ENCODE measurements around the gene CALCOCO1. TPM values are rescaled to one million over a fixed set of nuclear protein-coding genes. Genes with fewer than 3 reads are reported as not detected.

CALCOCO1 gene
- total RNA-seq, 2 experiments from 2014 or later = 54.6 to 56.8 TPM

DNA sequence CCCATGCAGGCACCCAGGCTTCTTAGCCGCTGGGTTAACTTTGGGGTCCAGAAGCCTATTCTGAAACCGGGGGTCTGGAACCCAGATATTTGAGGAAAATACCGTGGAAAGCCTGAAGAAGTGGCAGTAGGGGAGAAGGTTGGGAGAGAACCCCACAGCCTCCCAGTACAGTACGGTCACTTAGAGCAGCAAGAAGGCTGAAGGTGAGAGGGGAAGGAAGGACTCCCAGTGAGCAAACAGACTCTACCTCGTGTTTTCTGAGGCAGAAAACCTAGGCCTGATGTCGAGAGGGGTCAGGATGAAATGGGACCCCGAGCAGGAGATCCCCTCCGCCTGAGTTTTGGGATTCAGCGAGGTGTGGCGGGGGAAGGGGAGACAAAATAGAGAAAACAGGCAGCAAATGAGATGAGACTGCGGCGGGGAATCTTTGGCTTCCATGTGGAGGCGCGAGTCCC is 10.7 kb upstream of the CALCOCO1 start:
- Mint-ChIP-seq H3K27me3 (peaks cover 50% of the 10 kb centered on the region), H3K4me1 (peaks cover 16% of the 10 kb centered on the region), H3K27ac (no peak overlapping the region), H3K4me3 (no peak overlapping the region), H3K9me3 (no peaks in the 10 kb centered on the region), H3K36me3 (ENCODE audit: low read depth) (no peaks in the 10 kb centered on the region)
- POLR2A ChIA-PET = no interaction called here
- CTCF ChIA-PET = interaction anchor here (0.6 to 2.6 kb wide), 4 partner anchors 10 to 113 kb away, joined by 3 to 9 read pairs (median 6); no protein-coding TSS in a partner anchor
- DNase-seq = no peak

DNA sequence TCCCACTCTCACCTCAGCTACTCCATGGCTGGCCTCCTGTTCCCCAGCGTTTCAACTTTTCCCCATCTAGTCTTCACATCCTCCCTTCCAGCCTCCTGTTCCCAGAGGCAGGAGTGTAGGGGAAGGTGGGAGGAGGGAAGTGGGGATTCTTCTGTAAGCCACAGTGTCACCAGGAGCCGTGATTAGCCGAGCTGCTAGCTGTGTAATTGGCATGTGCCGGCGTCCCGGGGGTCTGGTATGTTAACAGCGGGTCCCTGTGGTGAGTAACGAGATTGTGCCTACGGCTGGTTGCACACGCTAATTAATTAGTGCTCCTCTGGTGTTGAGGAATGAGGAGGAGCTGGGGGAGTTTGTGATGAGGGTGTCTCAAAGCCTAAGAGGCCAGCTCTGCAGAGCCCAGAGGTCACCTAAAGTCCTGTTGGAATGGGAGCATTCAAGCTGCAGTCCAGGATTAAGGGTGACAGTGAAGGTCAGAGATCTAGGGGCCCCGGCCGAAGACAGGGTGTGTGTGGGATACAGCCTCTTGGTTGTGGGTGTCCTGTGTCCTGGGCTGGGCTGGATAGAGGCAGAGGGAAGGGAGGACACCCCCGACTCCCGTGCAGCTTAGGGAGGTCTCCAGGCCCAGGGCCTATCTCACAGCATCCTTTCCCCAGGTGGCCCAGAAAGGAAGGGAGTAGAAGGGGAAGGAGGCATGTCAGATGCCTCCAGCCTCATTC is 10.0 kb upstream of the CALCOCO1 start:
- Mint-ChIP-seq H3K4me3 (no peak overlapping the region), H3K9me3 (no peaks in the 10 kb centered on the region), H3K4me1 (peaks cover 16% of the 10 kb centered on the region), H3K27me3 (peaks cover 49% of the 10 kb centered on the region), H3K27ac (no peak overlapping the region), H3K36me3 (ENCODE audit: low read depth) (no peaks in the 10 kb centered on the region)
- ChIA-PET CTCF (interaction anchor here (1.1 to 12.7 kb wide), 5 partner anchors 6 to 264 kb away, joined by 3 to 155 read pairs (median 7); no protein-coding TSS in a partner anchor), POLR2A (interaction anchor here (0.6 kb wide), 1 partner anchor 454 kb away, joined by 4 read pairs; no protein-coding TSS in a partner anchor)
- no peak for DNase-seq

DNA sequence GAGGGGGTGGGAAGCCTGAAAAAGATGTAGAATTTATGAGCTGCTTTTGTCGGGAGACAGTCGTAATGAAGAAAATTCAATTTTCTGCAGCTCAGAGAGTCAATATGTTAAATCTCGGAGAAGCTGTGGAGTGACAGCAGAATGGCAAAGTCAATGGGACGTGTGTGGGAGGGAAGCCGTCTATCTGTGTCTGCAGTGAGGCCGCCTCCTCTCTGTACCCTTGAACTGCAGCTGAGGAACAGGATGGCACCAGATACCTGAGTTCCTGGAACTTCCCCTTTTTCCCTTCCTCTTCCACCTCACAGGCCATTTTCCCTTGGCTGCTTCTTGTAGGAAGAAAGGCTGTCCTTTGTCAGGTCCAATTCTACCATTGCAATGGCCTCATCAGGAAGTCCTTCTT is 9.3 kb upstream of the CALCOCO1 start:
- DNase-seq = no peak
- no peaks in the 10 kb centered on the region for H3K9me3 Mint-ChIP-seq
- H3K36me3 Mint-ChIP-seq (ENCODE audit: low read depth) = no peaks in the 10 kb centered on the region
- POLR2A ChIA-PET = interaction anchor here (0.6 kb wide), 1 partner anchor 455 kb away, joined by 4 read pairs; no protein-coding TSS in a partner anchor
- no peak overlapping the region for H3K27ac Mint-ChIP-seq
- peaks cover 47% of the 10 kb centered on the region for H3K27me3 Mint-ChIP-seq
- peaks cover 16% of the 10 kb centered on the region for H3K4me1 Mint-ChIP-seq
- no peak overlapping the region for H3K4me3 Mint-ChIP-seq
- CTCF ChIA-PET = interaction anchor here (1.1 to 12.7 kb wide), 5 partner anchors 7 to 265 kb away, joined by 3 to 155 read pairs (median 7); no protein-coding TSS in a partner anchor

DNA sequence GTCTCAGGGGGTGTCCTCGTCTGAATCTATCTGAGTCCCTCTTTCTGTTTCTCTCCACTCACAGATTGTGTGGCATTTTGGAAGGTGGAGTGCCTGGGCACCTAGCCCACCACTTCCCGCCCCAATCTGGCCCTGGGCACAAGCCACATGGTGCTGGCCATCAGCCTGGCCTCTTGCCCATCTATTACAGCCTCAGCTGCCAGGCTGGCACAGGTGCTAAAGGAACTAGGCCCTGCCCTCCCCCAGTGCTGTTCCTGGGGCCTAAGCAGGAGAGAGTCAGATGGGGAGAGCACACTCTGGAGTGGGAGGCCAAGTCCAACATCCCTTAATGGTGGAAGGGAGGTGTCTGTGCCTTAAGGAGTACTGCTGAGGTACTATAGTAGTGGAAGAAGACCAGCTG is 8.3 kb upstream of the CALCOCO1 start:
- H3K27ac Mint-ChIP-seq = no peak overlapping the region
- H3K9me3 Mint-ChIP-seq = no peaks in the 10 kb centered on the region
- H3K27me3 Mint-ChIP-seq = peaks cover 47% of the 10 kb centered on the region
- ChIA-PET CTCF (interaction anchor here (12.7 kb wide), 1 partner anchor 8 kb away, joined by 155 read pairs; no protein-coding TSS in a partner anchor), POLR2A (no interaction called here)
- peaks cover 16% of the 10 kb centered on the region for H3K4me1 Mint-ChIP-seq
- no peak overlapping the region for H3K4me3 Mint-ChIP-seq
- DNase-seq = no peak
- no peaks in the 10 kb centered on the region for H3K36me3 Mint-ChIP-seq (ENCODE audit: low read depth)

DNA sequence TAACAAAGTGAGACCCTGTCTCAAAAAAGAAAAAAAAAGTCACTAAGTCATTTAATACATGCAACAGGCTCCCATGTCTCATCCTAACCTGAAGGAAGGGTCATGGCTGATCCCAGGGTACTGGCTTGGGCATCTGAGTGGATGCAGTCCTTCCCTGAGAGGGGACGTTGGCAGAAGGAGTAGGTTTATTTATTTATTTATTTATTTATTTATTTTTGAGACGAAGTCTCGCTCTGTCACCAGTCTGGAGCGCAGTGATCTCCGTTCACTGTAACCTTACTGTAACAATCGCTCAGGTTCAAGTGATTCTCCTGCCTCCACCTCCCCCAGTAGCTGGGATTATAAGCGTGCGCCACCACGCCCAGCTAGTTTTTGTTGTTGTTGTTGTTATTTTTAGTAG is 7.2 kb upstream of the CALCOCO1 start:
- Mint-ChIP-seq H3K27me3 (peaks cover 43% of the 10 kb centered on the region), H3K4me3 (no peak overlapping the region), H3K9me3 (no peaks in the 10 kb centered on the region), H3K36me3 (ENCODE audit: low read depth) (no peaks in the 10 kb centered on the region), H3K4me1 (peaks cover 14% of the 10 kb centered on the region), H3K27ac (no peak overlapping the region)
- ChIA-PET CTCF (interaction anchor here (1.0 to 12.7 kb wide), 2 partner anchors 9 to 20 kb away, joined by 3 to 155 read pairs; no protein-coding TSS in a partner anchor), POLR2A (no interaction called here)
- DNase-seq = no peak

DNA sequence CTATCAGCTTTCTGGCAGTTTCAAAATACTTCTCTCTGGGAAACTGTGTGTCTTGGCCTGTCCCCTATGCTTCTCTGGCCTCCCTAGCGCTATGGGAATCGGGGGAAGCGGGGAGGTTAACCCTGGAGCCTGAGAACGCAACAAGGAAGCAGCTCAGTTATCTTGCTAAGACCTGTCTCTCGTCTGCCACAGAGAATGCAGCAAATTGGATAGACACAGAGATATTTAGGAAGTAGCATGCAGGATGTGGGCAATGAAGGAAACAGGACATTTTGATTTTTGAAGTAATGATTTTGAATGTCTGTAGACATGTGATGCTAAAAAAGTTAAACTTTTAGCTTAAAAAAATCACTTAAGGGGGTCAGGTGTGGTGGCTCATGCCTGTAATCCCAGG is 6.6 kb upstream of the CALCOCO1 start:
- no peak overlapping the region for H3K27ac Mint-ChIP-seq
- CTCF ChIA-PET = interaction anchor here (0.6 to 12.7 kb wide), 2 partner anchors 10 to 58 kb away, joined by 3 to 155 read pairs; partner anchors contain the start of gene ATP5MC2
- H3K4me1 Mint-ChIP-seq = peaks cover 8% of the 10 kb centered on the region
- H3K27me3 Mint-ChIP-seq = peaks cover 37% of the 10 kb centered on the region
- POLR2A ChIA-PET = no interaction called here
- H3K36me3 Mint-ChIP-seq (ENCODE audit: low read depth) = no peaks in the 10 kb centered on the region
- DNase-seq = no peak
- H3K9me3 Mint-ChIP-seq = no peaks in the 10 kb centered on the region
- no peak overlapping the region for H3K4me3 Mint-ChIP-seq

DNA sequence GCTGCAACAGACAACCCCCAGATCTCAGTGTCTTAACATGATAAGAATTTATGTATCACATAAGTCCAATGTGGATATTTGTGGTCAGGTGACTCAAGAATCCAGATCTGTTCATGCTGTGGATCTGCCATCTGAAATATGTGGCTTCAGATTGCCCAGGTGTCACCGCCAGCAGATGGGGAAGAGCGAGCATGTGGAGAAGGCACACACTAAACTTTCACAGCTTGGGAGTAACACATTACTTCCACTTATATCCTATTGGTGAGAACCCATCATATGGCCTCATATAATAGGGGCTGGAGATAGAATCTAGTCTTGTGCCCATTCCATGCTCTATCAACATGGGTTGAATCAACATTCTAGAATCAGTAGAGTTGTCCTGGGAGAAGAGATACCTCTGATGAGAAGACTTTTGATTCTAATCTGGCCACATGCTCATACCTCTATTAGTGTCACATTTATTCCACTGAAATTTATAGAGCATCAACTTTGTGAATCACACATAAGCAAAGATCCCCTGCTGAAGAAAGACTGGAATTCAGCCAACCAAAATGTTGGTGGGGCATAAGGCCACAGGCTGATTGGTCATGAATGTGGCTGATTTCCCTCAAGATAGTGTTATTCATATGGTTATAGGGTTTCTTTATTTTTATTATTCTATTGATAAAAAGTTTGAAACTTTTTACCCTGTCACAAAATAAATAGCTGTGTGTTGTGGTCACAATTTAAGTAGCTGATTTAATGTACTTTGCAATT is 6.0 kb upstream of the CALCOCO1 start:
- H3K27me3 Mint-ChIP-seq = peaks cover 33% of the 10 kb centered on the region
- DNase-seq = no peak
- no peaks in the 10 kb centered on the region for H3K9me3 Mint-ChIP-seq
- no peak overlapping the region for H3K27ac Mint-ChIP-seq
- peaks cover 13% of the 10 kb centered on the region for H3K4me1 Mint-ChIP-seq
- H3K36me3 Mint-ChIP-seq (ENCODE audit: low read depth) = no peaks in the 10 kb centered on the region
- no peak overlapping the region for H3K4me3 Mint-ChIP-seq
- ChIA-PET POLR2A (no interaction called here), CTCF (interaction anchor here (0.6 to 12.7 kb wide), 3 partner anchors 10 to 57 kb away, joined by 3 to 155 read pairs (median 5); partner anchors contain the start of gene ATP5MC2)

DNA sequence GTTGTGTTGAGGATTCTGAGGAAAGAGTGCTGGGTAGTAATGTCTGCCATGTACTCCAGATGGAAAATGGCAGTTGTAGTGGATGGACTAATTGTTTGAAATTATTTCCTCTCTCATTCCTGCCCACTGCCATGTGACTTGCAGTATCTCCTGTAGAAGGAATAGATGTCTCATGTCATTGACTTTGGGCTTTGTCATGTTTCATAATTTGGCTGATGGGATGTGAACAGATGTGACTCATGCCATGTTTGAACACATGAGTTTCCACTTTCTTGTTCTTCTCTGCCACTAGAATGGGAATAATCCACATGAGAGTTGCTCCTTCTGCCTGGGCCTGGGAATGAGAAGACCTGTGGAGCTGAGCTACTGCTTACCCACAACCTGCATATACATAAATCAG is 2.4 kb upstream of the CALCOCO1 start:
- H3K27me3 Mint-ChIP-seq = peaks cover 9% of the 10 kb centered on the region
- ChIA-PET CTCF (interaction anchor here (2.6 to 12.7 kb wide), 2 partner anchors 14 to 27 kb away, joined by 7 to 155 read pairs; no protein-coding TSS in a partner anchor), POLR2A (no interaction called here)
- DNase-seq = no peak
- H3K27ac Mint-ChIP-seq = no peak overlapping the region
- no peak overlapping the region for H3K4me3 Mint-ChIP-seq
- no peaks in the 10 kb centered on the region for H3K36me3 Mint-ChIP-seq (ENCODE audit: low read depth)
- peaks cover 32% of the 10 kb centered on the region for H3K4me1 Mint-ChIP-seq
- H3K9me3 Mint-ChIP-seq = no peaks in the 10 kb centered on the region

DNA sequence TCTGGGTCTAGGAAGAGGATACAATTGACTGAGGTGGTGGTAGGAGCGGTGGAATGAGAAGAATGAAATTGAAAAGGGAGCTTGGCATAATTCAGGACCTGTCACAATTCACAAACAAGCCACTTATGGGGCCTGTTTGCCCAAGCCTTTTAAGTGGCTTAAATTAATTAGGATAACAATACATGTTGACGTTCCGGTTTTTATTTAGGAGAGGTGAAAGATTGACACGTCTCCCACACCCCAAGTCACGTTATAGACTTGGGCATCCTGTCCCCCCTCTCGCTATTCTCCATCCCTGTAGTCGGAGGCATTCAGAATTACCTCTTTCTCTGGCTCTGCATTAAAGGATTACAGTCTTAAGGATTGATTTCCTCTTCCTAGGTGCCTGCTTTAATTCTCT is 954 bp upstream of the CALCOCO1 start:
- Mint-ChIP-seq H3K4me1 (peaks cover 29% of the 10 kb centered on the region), H3K4me3 (peak overlapping the region; percentile 91), H3K27me3 (peaks cover 5% of the 10 kb centered on the region), H3K27ac (peak overlapping the region; percentile 95), H3K9me3 (no peaks in the 10 kb centered on the region), H3K36me3 (ENCODE audit: low read depth) (peaks cover 6% of the 10 kb centered on the region)
- CTCF ChIA-PET = interaction anchor here (1.2 to 12.7 kb wide), 5 partner anchors 9 to 53 kb away, joined by 6 to 155 read pairs (median 7); partner anchors contain the start of gene ATP5MC2
- no peak for DNase-seq
- POLR2A ChIA-PET = no interaction called here

DNA sequence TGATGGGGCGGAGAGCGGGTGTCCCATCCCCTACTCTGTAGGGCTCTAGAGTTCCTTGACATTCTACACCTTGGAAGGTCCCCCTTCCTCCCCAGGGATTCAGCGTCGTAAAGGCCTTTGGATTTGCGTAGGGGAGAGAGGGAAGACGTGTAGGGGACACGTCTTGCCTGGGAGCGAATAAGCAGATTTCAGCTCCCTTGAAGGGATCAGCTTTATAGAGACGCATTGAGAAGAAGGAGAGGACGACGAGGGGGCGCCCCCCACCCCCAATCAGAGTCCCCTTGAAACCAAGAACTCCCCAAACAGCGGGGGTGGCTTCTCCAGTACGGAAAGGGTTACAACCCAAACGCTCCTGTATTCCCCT is 324 bp downstream of the CALCOCO1 start:
- Mint-ChIP-seq H3K27me3 (no peaks in the 10 kb centered on the region), H3K27ac (peak overlapping the region; percentile 95), H3K4me3 (peak overlapping the region; percentile 91), H3K4me1 (peaks cover 31% of the 10 kb centered on the region), H3K36me3 (ENCODE audit: low read depth) (peaks cover 6% of the 10 kb centered on the region), H3K9me3 (no peaks in the 10 kb centered on the region)
- DNase-seq = no peak
- CTCF ChIA-PET = interaction anchor here (0.6 to 12.7 kb wide), 5 partner anchors 13 to 513 kb away, joined by 3 to 155 read pairs (median 3); partner anchors contain the start of gene ATP5MC2
- POLR2A ChIA-PET = no interaction called here

DNA sequence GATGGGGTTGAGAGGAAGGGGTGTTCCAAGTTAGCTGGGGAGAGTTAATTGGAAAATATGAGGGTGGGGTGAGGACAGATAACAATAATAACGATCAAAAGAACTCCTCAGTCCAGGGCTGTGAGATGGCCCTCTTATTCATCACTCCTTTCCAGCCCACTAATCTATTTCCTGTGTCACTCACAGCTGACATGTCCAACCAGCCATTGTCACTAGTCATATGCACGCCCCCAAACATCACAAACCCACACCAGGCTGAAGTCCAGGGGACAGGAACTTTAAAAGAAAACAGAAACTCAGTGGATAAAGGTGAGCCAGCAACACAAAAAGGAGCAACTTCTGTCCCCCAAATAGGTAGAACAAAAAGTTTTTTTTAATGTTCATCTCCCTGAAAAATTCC is 911 bp downstream of the CALCOCO1 start:
- H3K36me3 Mint-ChIP-seq (ENCODE audit: low read depth) = peaks cover 6% of the 10 kb centered on the region
- H3K27ac Mint-ChIP-seq = peak overlapping the region; percentile 95
- H3K27me3 Mint-ChIP-seq = no peaks in the 10 kb centered on the region
- POLR2A ChIA-PET = no interaction called here
- H3K4me1 Mint-ChIP-seq = peaks cover 31% of the 10 kb centered on the region
- H3K9me3 Mint-ChIP-seq = no peaks in the 10 kb centered on the region
- CTCF ChIA-PET = interaction anchor here (0.6 to 12.7 kb wide), 5 partner anchors 13 to 513 kb away, joined by 3 to 155 read pairs (median 3); partner anchors contain the start of gene ATP5MC2
- H3K4me3 Mint-ChIP-seq = peak overlapping the region; percentile 91
- DNase-seq = no peak

DNA sequence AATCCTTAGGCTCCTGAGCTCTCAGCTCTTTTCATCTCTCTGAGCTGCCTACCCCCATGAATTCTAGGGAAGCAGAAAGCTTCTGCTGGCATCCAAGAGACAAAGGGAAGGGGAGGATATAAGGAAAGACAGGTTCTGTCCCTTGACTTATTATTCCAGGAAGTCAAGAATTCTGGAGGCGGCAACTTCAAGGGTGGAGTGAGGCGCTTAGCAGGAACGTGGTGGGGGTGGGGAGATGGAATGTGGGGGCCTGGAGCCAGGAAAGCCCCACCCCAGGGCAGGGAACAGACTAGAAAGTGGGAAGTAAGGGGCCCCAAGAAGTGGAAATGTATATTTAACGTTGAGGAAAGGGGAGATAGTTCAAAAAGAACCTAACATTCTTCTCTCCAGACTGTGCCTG is 1.4 kb downstream of the CALCOCO1 start:
- ChIA-PET POLR2A (no interaction called here), CTCF (interaction anchor here (12.7 kb wide), 1 partner anchor 18 kb away, joined by 155 read pairs; no protein-coding TSS in a partner anchor)
- DNase-seq = no peak
- Mint-ChIP-seq H3K27ac (peak overlapping the region; percentile 95), H3K4me3 (peak overlapping the region; percentile 91), H3K27me3 (no peaks in the 10 kb centered on the region), H3K36me3 (ENCODE audit: low read depth) (peaks cover 6% of the 10 kb centered on the region), H3K4me1 (peaks cover 31% of the 10 kb centered on the region), H3K9me3 (no peaks in the 10 kb centered on the region)
